Measurements from ENCODE around the gene EMC9.

DNA sequence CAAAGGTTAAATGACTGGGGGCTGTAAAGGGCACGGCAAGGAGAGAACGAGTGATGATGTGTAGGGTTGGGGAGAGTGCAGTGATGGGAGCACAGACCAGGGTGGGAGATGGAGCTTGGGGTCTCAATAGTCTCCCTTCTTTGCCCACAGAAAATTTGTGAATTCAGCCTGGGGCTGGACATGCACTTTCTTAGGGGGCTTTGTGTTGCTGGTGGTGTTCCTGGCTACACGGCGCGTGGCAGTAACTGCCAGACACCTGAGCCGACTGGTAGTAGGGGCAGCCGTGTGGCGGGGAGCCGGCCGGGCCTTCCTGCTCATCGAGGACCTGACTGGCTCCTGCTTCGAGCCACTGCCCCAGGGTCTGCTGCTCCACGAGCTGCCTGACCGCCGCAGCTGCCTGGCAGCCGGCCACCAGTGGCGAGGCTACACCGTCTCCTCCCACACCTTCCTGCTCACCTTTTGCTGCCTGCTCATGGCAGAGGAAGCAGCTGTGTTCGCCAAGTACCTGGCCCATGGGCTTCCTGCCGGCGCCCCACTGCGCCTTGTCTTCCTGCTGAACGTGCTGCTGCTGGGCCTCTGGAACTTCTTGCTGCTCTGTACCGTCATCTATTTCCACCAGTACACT, 9.2 kb downstream of the EMC9 start:
- TF ChIP-seq CTCF (conservative IDR thresholded peaks at IDR 0.05) (no peak), EZH2 (IDR thresholded peaks at IDR 0.05; ENCODE audit: low read depth) (no peak)

All from PC-9 (cell line).